ENCODE results near the gene KRT1.

GRCh38 chr12:52713960-52714886, 34.0 kb upstream of the KRT1 start:
- TF ChIP-seq CTCF (IDR thresholded peaks at IDR 0.05; ENCODE audit: poor library complexity), result no peak
- peak; percentile 86 for TF ChIP-seq EZH2 (IDR thresholded peaks at IDR 0.05; ENCODE audit: borderline replicate concordance)
- TF ChIP-seq EZH2phosphoT487 (IDR thresholded peaks at IDR 0.05; ENCODE audit: low read depth, severe bottlenecking, unreplicated experiment), result no peak
